SK-N-MC (cell line): ENCODE data around the gene PRSS23.

Experiments
- EZH2 ChIP-seq: fragments of 200-600 bp; sonication (generic); IDR thresholded peaks from one replicate; pipeline ENCODE4 v1.6.1; 2017; ENCODE audit warnings: antibody characterized with exemption
- FOXP2 ChIP-seq: optimal IDR thresholded peaks from 2 replicates; pipeline ENCODE3; 2011; ENCODE audit warnings: mild to moderate bottlenecking, moderate library complexity; ENCODE audit not compliant: insufficient read depth; ENCODE audit errors: extremely low read length, control extremely low read depth

DNA sequence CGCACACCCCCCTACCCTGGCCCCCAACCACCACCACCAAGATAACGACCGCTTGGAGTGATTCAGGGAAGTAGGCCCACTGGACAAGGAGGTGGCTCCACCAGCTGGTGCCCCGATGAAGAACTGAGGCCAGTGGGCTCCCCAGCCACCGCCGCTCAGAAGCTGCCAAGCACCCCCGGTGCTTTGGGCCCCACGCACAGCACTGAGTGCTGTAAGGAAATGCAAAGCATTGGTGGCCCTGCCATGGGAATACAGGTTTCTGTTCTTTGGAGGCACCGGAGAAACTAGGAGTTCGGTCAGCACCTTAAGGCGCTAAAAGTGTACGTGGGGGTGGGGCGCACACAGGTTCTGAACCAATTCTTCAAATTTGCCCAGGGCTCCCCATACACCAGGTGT is 664 bp upstream of the PRSS23 start:
- no peak for TF ChIP-seq EZH2
- TF ChIP-seq FOXP2: no peak
